H1 (cell line): ENCODE results near the gene TANC1. TPM values are rescaled to one million over a fixed set of nuclear protein-coding genes. Genes with fewer than 3 reads are reported as not detected.

Source experiments
- CTCF ChIA-PET: fragments of 300-600 bp; sonication (Branson Sonifier 250); formaldehyde crosslinking; loops from one replicate; lab custom pipeline; 2021; ENCODE audit not compliant: partially characterized antibody; lab: Charles Lee
- POLR2A ChIA-PET: fragments of 300-600 bp; sonication (Branson Sonifier 250); formaldehyde crosslinking; loops from one replicate; lab custom pipeline; 2021; ENCODE audit warnings: inconsistent platforms; ENCODE audit not compliant: partially characterized antibody; lab: Charles Lee
- DNase-seq, 2 experiments: peaks; one replicate each; pipeline versions ENCODE4 v3.0.0 to v3.0.0-alpha.2; 2010 to 2022; ENCODE audit warnings: low spot score in 2 of 2, low read depth in 1 of 2, mixed read lengths in 1 of 2
- FAIRE-seq: peaks from 2 replicates; lab custom pipeline; 2011; peaks lifted over from hg19 to GRCh38; lab: Jason Lieb, UNC
- H2AFZ ChIP-seq: 2 replicates; pipeline ENCODE4 v1.8.1; 2012; ENCODE audit warnings: low read length, inconsistent platforms
- H2AK5ac ChIP-seq: 2 replicates; pipeline ENCODE4 v1.6.1; 2013; ENCODE audit warnings: low read depth, low read length
- H2BK120ac ChIP-seq: replicated peaks from 2 replicates; pipeline ENCODE3; 2013; ENCODE audit warnings: low read depth, low read length, inconsistent platforms
- H2BK12ac ChIP-seq: 2 replicates; pipeline ENCODE4 v1.6.1; 2013; ENCODE audit warnings: low read depth, low read length
- H2BK15ac ChIP-seq: 2 replicates; pipeline ENCODE4 v1.6.1; 2013; ENCODE audit warnings: low read length
- H2BK20ac ChIP-seq: 2 replicates; pipeline ENCODE4 v1.6.1; 2013; ENCODE audit warnings: low read length
- H2BK5ac ChIP-seq: 2 replicates; pipeline ENCODE4 v1.6.1; 2013; ENCODE audit warnings: low read depth, low read length
- H3K14ac ChIP-seq: 2 replicates; pipeline ENCODE4 v1.6.1; 2013; ENCODE audit warnings: inconsistent platforms; ENCODE audit not compliant: insufficient read length
- H3K18ac ChIP-seq: 2 replicates; pipeline ENCODE4 v1.6.1; 2013; ENCODE audit warnings: low read length; ENCODE audit errors: extremely low read depth
- H3K23ac ChIP-seq: 2 replicates; pipeline ENCODE4 v1.6.1; 2013; ENCODE audit warnings: inconsistent platforms; ENCODE audit not compliant: insufficient read length
- H3K23me2 ChIP-seq: 2 replicates; pipeline ENCODE4 v1.6.1; 2013; ENCODE audit warnings: low read depth, low read length
- H3K27ac ChIP-seq: 2 replicates; pipeline ENCODE4 v1.6.1; 2011; ENCODE audit warnings: low read depth, low read length, inconsistent platforms
- H3K27me3 ChIP-seq, 4 experiments: replicated peaks in 1 of 4; 1 replicate in 1 of 4; 2 replicates in 3 of 4; pipeline versions ENCODE4 v1.6.1 to v1.8.1; 2011 to 2013; ENCODE audit warnings: low read length in 3 of 4, mild to moderate bottlenecking in 3 of 4, inconsistent platforms in 2 of 4, mixed read lengths in 2 of 4, moderate library complexity in 1 of 4; ENCODE audit not compliant: control insufficient read depth in 3 of 4, insufficient read depth in 3 of 4; ENCODE audit errors: extremely low read depth in 1 of 4
- H3K36me3 ChIP-seq, 4 experiments: 2 replicates each; pipeline versions ENCODE4 v1.6.1 to v1.8.1; 2011 to 2013; ENCODE audit warnings: mild to moderate bottlenecking in 4 of 4, low read length in 3 of 4, moderate library complexity in 2 of 4, control low read depth in 1 of 4, inconsistent platforms in 1 of 4; ENCODE audit not compliant: insufficient read depth in 4 of 4, control insufficient read depth in 2 of 4
- H3K4ac ChIP-seq: replicated peaks from 2 replicates; pipeline ENCODE3; 2013; ENCODE audit warnings: low read length, low read depth, mixed read lengths, inconsistent platforms; ENCODE audit not compliant: insufficient read length
- H3K4me1 ChIP-seq, 4 experiments: replicated peaks in 1 of 4; 1 replicate in 1 of 4; 2 replicates in 3 of 4; pipeline versions ENCODE4 v1.6.1 to v1.8.1; 2011 to 2013; ENCODE audit warnings: low read length in 3 of 4, inconsistent platforms in 2 of 4, mixed read lengths in 1 of 4; ENCODE audit not compliant: insufficient read depth in 4 of 4, control insufficient read depth in 3 of 4
- H3K4me2 ChIP-seq, 2 experiments: 2 replicates each; pipeline versions ENCODE4 v1.6.1 to v1.8.1; 2011 to 2013; ENCODE audit warnings: low read depth in 2 of 2, low read length in 2 of 2, control low read depth in 1 of 2, inconsistent platforms in 1 of 2, mild to moderate bottlenecking in 1 of 2; ENCODE audit not compliant: insufficient read depth in 1 of 2
- H3K4me3 ChIP-seq, 4 experiments: fragments of 200-600, 300-600 bp in 1 of 4; sonication (generic), shearing (Covaris generic), sonication (Bioruptor Twin) in 1 of 4; 2 replicates each; pipeline versions ENCODE4 v1.5.1 to v1.8.1; 2011 to 2016; ENCODE audit warnings: low read length in 4 of 4, low read depth in 3 of 4, control low read depth in 2 of 4, inconsistent platforms in 2 of 4, mild to moderate bottlenecking in 2 of 4, mixed read lengths in 1 of 4, moderate library complexity in 1 of 4; ENCODE audit not compliant: insufficient read depth in 2 of 4; ENCODE audit errors: extremely low read depth in 1 of 4
- H3K56ac ChIP-seq: replicated peaks from 2 replicates; pipeline ENCODE3; 2013; ENCODE audit warnings: low read depth, mild to moderate bottlenecking, mixed read lengths, low read length, inconsistent platforms; ENCODE audit not compliant: insufficient read length
- H3K79me1 ChIP-seq: 2 replicates; pipeline ENCODE4 v1.6.1; 2013; ENCODE audit warnings: low read depth, low read length, control low read depth
- H3K79me2 ChIP-seq, 2 experiments: 2 replicates each; pipeline versions ENCODE4 v1.6.1 to v1.8.1; 2012 to 2013; ENCODE audit warnings: low read length in 2 of 2, mild to moderate bottlenecking in 2 of 2, inconsistent platforms in 1 of 2; ENCODE audit not compliant: insufficient read depth in 2 of 2, control insufficient read depth in 1 of 2
- H3K9ac ChIP-seq, 4 experiments: replicated peaks in 1 of 4; 1 replicate in 1 of 4; 2 replicates in 3 of 4; pipeline versions ENCODE4 v1.6.1 to v1.8.1; 2011 to 2013; ENCODE audit warnings: low read depth in 3 of 4, low read length in 3 of 4, control low read depth in 2 of 4, mild to moderate bottlenecking in 2 of 4, moderate library complexity in 2 of 4, inconsistent platforms in 1 of 4; ENCODE audit errors: extremely low read depth in 1 of 4
- H3K9me3 ChIP-seq, 2 experiments: 2 replicates each; pipeline versions ENCODE4 v1.6.1 to v1.8.1; 2012 to 2013; ENCODE audit warnings: mild to moderate bottlenecking in 2 of 2, moderate library complexity in 2 of 2, control low read depth in 1 of 2, inconsistent platforms in 1 of 2, low read depth in 1 of 2, low read length in 1 of 2, mixed read lengths in 1 of 2; ENCODE audit not compliant: insufficient read depth in 2 of 2
- H4K20me1 ChIP-seq, 2 experiments: replicated peaks in 1 of 2; 2 replicates each; pipeline versions ENCODE3 to v1.8.1; 2011 to 2013; ENCODE audit warnings: inconsistent platforms in 2 of 2, low read length in 2 of 2, mild to moderate bottlenecking in 1 of 2; ENCODE audit not compliant: insufficient read depth in 2 of 2, control insufficient read depth in 1 of 2
- H4K5ac ChIP-seq: 2 replicates; pipeline ENCODE4 v1.6.1; 2013; ENCODE audit warnings: low read length, low read depth, mixed read lengths, inconsistent platforms; ENCODE audit not compliant: insufficient read length
- H4K8ac ChIP-seq: 2 replicates; pipeline ENCODE4 v1.8.0; 2013; ENCODE audit warnings: mild to moderate bottlenecking, moderate library complexity, low read length, inconsistent platforms; ENCODE audit not compliant: insufficient read depth; ENCODE audit errors: extremely low read depth
- H4K91ac ChIP-seq: replicated peaks from 2 replicates; pipeline ENCODE3; 2013; ENCODE audit warnings: low read length, mixed read lengths, inconsistent platforms; ENCODE audit not compliant: insufficient read length
- WGBS, 2 experiments: shearing (Covaris generic) in 1 of 2; methylation state at CpG; one replicate each; pipeline versions ENCODE4 v1.1.6 to v1.1.7; 2013 to 2015; ENCODE audit warnings: low lambda C conversion rate in 2 of 2, mixed read lengths in 2 of 2, inconsistent platforms in 1 of 2, low coverage in 1 of 2, missing lambda C conversion rate in 1 of 2; ENCODE audit not compliant: insufficient replicate concordance in 2 of 2, insufficient coverage in 1 of 2, insufficient read length in 1 of 2; ENCODE audit errors: extremely low coverage in 1 of 2, missing lambda C conversion rate in 1 of 2; 5-methylcytosine and 5-hydroxymethylcytosine counted together
- polyA plus RNA-seq, 7 experiments: library from polyadenylated mRNA; depleted of rRNA in 3 of 7; stranded (reverse) in 5 of 7; unstranded in 2 of 7; fragments of >200 nt in 5 of 7; fragments of 200-250 nt in 2 of 7; gene quantifications; 1 replicate in 5 of 7; 2 replicates in 1 of 7; 4 replicates in 1 of 7; pipeline versions ENCODE4 v1.2.1 to v1.2.3, GENCODE V29; 2011 to 2013; ENCODE audit warnings: missing spikeins in 2 of 7, mixed read lengths in 2 of 7
- total RNA-seq: library from RNA; stranded (reverse); fragmentation: NEBNext Ultra II Directional; extraction: Animal tissue kit (Norgen Biotek cat#: 25700); gene quantifications from 2 replicates; pipeline ENCODE4 v1.2.1, GENCODE V29; 2021

The TANC1 gene
- total and polyA plus RNA-seq, 2 of the 8 experiments (the other 6 are each of a cell fraction or from before 2014, with no cell fraction given), result 4.1 to 7.6 TPM

DNA sequence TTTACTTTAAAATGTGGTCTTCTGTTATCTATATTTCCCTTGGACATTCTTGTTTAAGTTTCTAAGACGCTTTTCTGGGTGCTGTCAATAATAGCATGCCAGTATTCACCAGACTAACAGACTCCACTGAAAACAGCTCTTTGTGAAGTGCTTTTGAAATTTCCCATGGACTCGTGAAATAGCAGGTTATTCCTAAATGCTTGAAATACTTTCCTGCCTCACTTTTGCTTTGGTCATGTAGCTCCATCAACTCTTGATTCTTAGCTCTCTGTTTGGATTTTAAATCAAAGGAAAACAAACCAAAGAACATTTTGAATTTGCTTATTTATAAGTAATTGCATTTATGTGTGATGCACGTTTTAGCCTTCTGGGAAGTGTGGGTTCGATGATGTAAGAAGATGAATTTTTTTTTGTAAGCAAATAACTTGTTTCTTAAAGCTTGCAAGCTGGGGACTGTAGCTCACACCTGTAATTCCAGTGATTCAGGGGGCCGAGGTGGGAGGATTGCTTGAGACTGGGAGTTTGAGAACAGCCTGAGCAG, 170.3 kb downstream of the TANC1 start:
- CTCF ChIA-PET, result interaction anchor here (0.6 to 5.5 kb wide), 9 partner anchors 9 to 956 kb away, joined by 3 to 43 read pairs (median 4); no protein-coding TSS in a partner anchor
- Histone ChIP-seq H3K56ac (no peak overlapping the region), H3K4me3 (no peak overlapping the region), H3K23me2 (no peaks in the 10 kb centered on the region), H2BK12ac (no peak overlapping the region), H4K91ac (no peak overlapping the region), H3K9me3 (no peaks in the 10 kb centered on the region), H3K9ac (no peak overlapping the region), H3K4me1 (no peaks in the 10 kb centered on the region), H4K20me1 (no peaks in the 10 kb centered on the region), H2BK15ac (no peak overlapping the region), H3K27ac (no peak overlapping the region), H3K4ac (no peak overlapping the region), H3K14ac (no peak overlapping the region), H4K8ac (no peak overlapping the region), H2AK5ac (no peak overlapping the region), H2BK20ac (no peak overlapping the region), H2AFZ (no peak overlapping the region), H3K79me1 (no peaks in the 10 kb centered on the region), H3K18ac (no peak overlapping the region), H4K5ac (no peak overlapping the region), H3K4me2 (no peak overlapping the region), H3K23ac (no peak overlapping the region), H3K79me2 (no peaks in the 10 kb centered on the region), H2BK5ac (no peak overlapping the region), H3K36me3 (no peaks in the 10 kb centered on the region), H3K27me3 (no peaks in the 10 kb centered on the region), H2BK120ac (no peak overlapping the region)
- DNase-seq (no peak), FAIRE-seq (no peak)
- POLR2A ChIA-PET, result interaction anchor here (0.6 kb wide), 2 partner anchors 11 to 24 kb away, joined by 3 read pairs; no protein-coding TSS in a partner anchor
- WGBS, 2 experiments, result 75% methylated on average over 5 of the region's 5 CpGs; no CpG with 5 or more reads in 1 of the 2 experiments
